BE2C (cell line): ENCODE measurements around the gene CREBRF.
"Not testable (repeated sequence)": the region's sequence is repeated elsewhere in the genome, so short reads cannot be mapped to it uniquely, and the experiment has no call there.

Experiments used
- DNase-seq: peaks from one replicate; pipeline ENCODE4 v3.0.0-alpha.2; 2020
- H3K27me3 ChIP-seq: fragments of 250-450 bp; sonication (Bioruptor Pico); 2 replicates; pipeline ENCODE4 v1.5.1; 2020; ENCODE audit warnings: mild to moderate bottlenecking
- H3K36me3 ChIP-seq: fragments of 250-450 bp; sonication (Bioruptor Pico); 2 replicates; pipeline ENCODE4 v1.5.1; 2020; ENCODE audit warnings: mild to moderate bottlenecking
- H3K4me1 ChIP-seq: fragments of 250-450 bp; sonication (Bioruptor Pico); 2 replicates; pipeline ENCODE4 v1.5.1; 2020
- H3K4me3 ChIP-seq: 2 replicates; pipeline ENCODE4 v1.5.1; 2011; ENCODE audit warnings: low read depth, low read length
- H3K9me3 ChIP-seq: fragments of 250-450 bp; sonication (Bioruptor Pico); 2 replicates; pipeline ENCODE4 v1.5.1; 2020
- CTCF ChIP-seq: IDR thresholded peaks from 2 replicates; pipeline ENCODE4 v1.5.1; 2012; ENCODE audit warnings: mild to moderate bottlenecking, low read depth, low read length

The CREBRF gene

GRCh38 chr5:173144200-173145176 is 88.3 kb downstream of the CREBRF start, which contains the start of gene BNIP1:
BNIP1 (plus strand) TSS chr5:173144531; CDS start chr5:173144546, 15 bp downstream.
- peak within 1 kb of the TSS; percentile 90 for H3K4me3 ChIP-seq
- DNase-seq, result peak; percentile 95
- H3K36me3 ChIP-seq, result peaks cover 7% of the 10 kb centered on the region
- peak; percentile 98 for TF ChIP-seq CTCF
- no peaks in the 10 kb centered on the region for H3K9me3 ChIP-seq
- no peaks in the 10 kb centered on the region for H3K4me1 ChIP-seq
- H3K27me3 ChIP-seq, result no peaks in the 10 kb centered on the region

- TF ChIP-seq CTCF, result no peak
- Histone ChIP-seq H3K4me1 (no peaks in the 10 kb centered on the region), H3K9me3 (no peaks in the 10 kb centered on the region), H3K4me3 (no peak overlapping the region), H3K36me3 (peaks cover 8% of the 10 kb centered on the region), H3K27me3 (no peaks in the 10 kb centered on the region)
- no peak for DNase-seq
These were observed 92.2 kb downstream of the CREBRF start for GRCh38 chr5:173148354-173148753.

- DNase-seq, result no peak
- no peak overlapping the region for H3K4me3 ChIP-seq
- no peaks in the 10 kb centered on the region for H3K27me3 ChIP-seq
- peaks cover 26% of the 10 kb centered on the region for H3K36me3 ChIP-seq
- no peak for TF ChIP-seq CTCF
- H3K9me3 ChIP-seq, result no peaks in the 10 kb centered on the region
- no peaks in the 10 kb centered on the region for H3K4me1 ChIP-seq
These were observed 96.4 kb downstream of the CREBRF start for GRCh38 chr5:173152547-173152946.

- no peak overlapping the region for H3K4me3 ChIP-seq
- TF ChIP-seq CTCF, result no peak
- peaks cover 28% of the 10 kb centered on the region for H3K36me3 ChIP-seq
- H3K27me3 ChIP-seq, result no peaks in the 10 kb centered on the region
- H3K4me1 ChIP-seq, result no peaks in the 10 kb centered on the region
- no peaks in the 10 kb centered on the region for H3K9me3 ChIP-seq
- no peak for DNase-seq
These were observed 97.7 kb downstream of the CREBRF start for GRCh38 chr5:173153842-173154241.

- H3K36me3 ChIP-seq, result peaks cover 23% of the 10 kb centered on the region
- not testable (repeated sequence) for H3K4me1 ChIP-seq, H3K9me3 ChIP-seq, H3K4me3 ChIP-seq, DNase-seq, H3K27me3 ChIP-seq
These were observed 98.5 kb downstream of the CREBRF start for GRCh38 chr5:173154619-173155018.

GRCh38 chr5:173155912-173156311 is 99.8 kb downstream of the CREBRF start:
- Histone ChIP-seq H3K36me3 (peaks cover 35% of the 10 kb centered on the region), H3K9me3 (no peaks in the 10 kb centered on the region), H3K4me3 (no peak overlapping the region), H3K4me1 (no peaks in the 10 kb centered on the region), H3K27me3 (no peaks in the 10 kb centered on the region)
- no peak for TF ChIP-seq CTCF
- no peak for DNase-seq
